Neuron (in vitro differentiated cells): ENCODE results near the gene MAIP1.

Experiments
- H2AFZ ChIP-seq: one replicate; pipeline ENCODE4 v1.6.1; 2013; ENCODE audit warnings: low read depth, mild to moderate bottlenecking, inconsistent platforms, low read length, moderate library complexity
- H3K27me3 ChIP-seq: one replicate; pipeline ENCODE4 v1.6.1; 2013; ENCODE audit warnings: low read length; ENCODE audit not compliant: insufficient read depth
- H3K36me3 ChIP-seq: one replicate; pipeline ENCODE4 v1.6.1; 2013; ENCODE audit warnings: low read length; ENCODE audit not compliant: insufficient read depth
- H3K4me1 ChIP-seq: one replicate; pipeline ENCODE4 v1.6.1; 2013; ENCODE audit warnings: low read length; ENCODE audit not compliant: insufficient read depth
- H3K4me3 ChIP-seq: 2 replicates; pipeline ENCODE4 v1.5.1; 2013; ENCODE audit warnings: mild to moderate bottlenecking, low read length, moderate library complexity
- H3K9me3 ChIP-seq: one replicate; pipeline ENCODE4 v1.6.1; 2013; ENCODE audit warnings: low read length

Gene MAIP1

GRCh38 chr2:199962203-199962602, 6.8 kb downstream of the MAIP1 start:
- H3K4me1 ChIP-seq: peaks cover 2% of the 10 kb centered on the region
- peaks cover 90% of the 10 kb centered on the region for H3K36me3 ChIP-seq
- H3K4me3 ChIP-seq: no peak overlapping the region
- no peak overlapping the region for H2AFZ ChIP-seq
- H3K9me3 ChIP-seq: no peaks in the 10 kb centered on the region
- no peaks in the 10 kb centered on the region for H3K27me3 ChIP-seq

- no peak overlapping the region for H2AFZ ChIP-seq
- no peak overlapping the region for H3K4me3 ChIP-seq
- H3K36me3 ChIP-seq: peaks cover 63% of the 10 kb centered on the region
- H3K9me3 ChIP-seq: no peaks in the 10 kb centered on the region
- no peaks in the 10 kb centered on the region for H3K4me1 ChIP-seq
- no peaks in the 10 kb centered on the region for H3K27me3 ChIP-seq
These were observed 11.0 kb downstream of the MAIP1 start for GRCh38 chr2:199966405-199966804.

- no peak overlapping the region for H2AFZ ChIP-seq
- peaks cover 57% of the 10 kb centered on the region for H3K36me3 ChIP-seq
- no peak overlapping the region for H3K4me3 ChIP-seq
- no peaks in the 10 kb centered on the region for H3K4me1 ChIP-seq
- H3K9me3 ChIP-seq: no peaks in the 10 kb centered on the region
- H3K27me3 ChIP-seq: no peaks in the 10 kb centered on the region
These were observed 11.6 kb downstream of the MAIP1 start for GRCh38 chr2:199966976-199967375.

- Histone ChIP-seq H3K9me3 (no peaks in the 10 kb centered on the region), H3K36me3 (peaks cover 48% of the 10 kb centered on the region), H3K4me1 (no peaks in the 10 kb centered on the region), H3K4me3 (no peak overlapping the region), H2AFZ (no peak overlapping the region), H3K27me3 (no peaks in the 10 kb centered on the region)
These were observed 12.7 kb downstream of the MAIP1 start for GRCh38 chr2:199968126-199968525.

GRCh38 chr2:199972088-199972626, 16.8 kb downstream of the MAIP1 start:
- Histone ChIP-seq H3K9me3 (no peaks in the 10 kb centered on the region), H3K4me3 (no peak overlapping the region), H3K36me3 (peaks cover 14% of the 10 kb centered on the region), H3K4me1 (no peaks in the 10 kb centered on the region), H3K27me3 (no peaks in the 10 kb centered on the region), H2AFZ (no peak overlapping the region)

- Histone ChIP-seq H3K4me1 (no peaks in the 10 kb centered on the region), H3K9me3 (no peaks in the 10 kb centered on the region), H3K27me3 (no peaks in the 10 kb centered on the region), H3K36me3 (peaks cover 4% of the 10 kb centered on the region), H2AFZ (no peak overlapping the region), H3K4me3 (no peak overlapping the region)
These were observed 18.3 kb downstream of the MAIP1 start for GRCh38 chr2:199973703-199974102.

GRCh38 chr2:199975273-199975895, 20.0 kb downstream of the MAIP1 start:
- H2AFZ ChIP-seq: no peak overlapping the region
- no peaks in the 10 kb centered on the region for H3K27me3 ChIP-seq
- H3K4me3 ChIP-seq: no peak overlapping the region
- no peaks in the 10 kb centered on the region for H3K9me3 ChIP-seq
- H3K36me3 ChIP-seq: peaks cover 4% of the 10 kb centered on the region
- H3K4me1 ChIP-seq: peaks cover 4% of the 10 kb centered on the region

- Histone ChIP-seq H3K27me3 (no peaks in the 10 kb centered on the region), H2AFZ (no peak overlapping the region), H3K4me3 (no peak overlapping the region), H3K36me3 (no peaks in the 10 kb centered on the region), H3K4me1 (peaks cover 7% of the 10 kb centered on the region), H3K9me3 (no peaks in the 10 kb centered on the region)
These were observed 22.6 kb downstream of the MAIP1 start for GRCh38 chr2:199977984-199978415.

- peak overlapping the region; percentile 17 for H2AFZ ChIP-seq
- no peak overlapping the region for H3K4me3 ChIP-seq
- H3K9me3 ChIP-seq: no peaks in the 10 kb centered on the region
- no peaks in the 10 kb centered on the region for H3K27me3 ChIP-seq
- peaks cover 7% of the 10 kb centered on the region for H3K4me1 ChIP-seq
- no peaks in the 10 kb centered on the region for H3K36me3 ChIP-seq
These were observed 24.0 kb downstream of the MAIP1 start for GRCh38 chr2:199979398-199979797.

- Histone ChIP-seq H3K4me3 (peak overlapping the region; percentile 22), H3K9me3 (no peaks in the 10 kb centered on the region), H3K36me3 (no peaks in the 10 kb centered on the region), H3K4me1 (peaks cover 7% of the 10 kb centered on the region), H3K27me3 (no peaks in the 10 kb centered on the region), H2AFZ (peak overlapping the region; percentile 17)
These were observed 24.6 kb downstream of the MAIP1 start for GRCh38 chr2:199979832-199980628.

- Histone ChIP-seq H2AFZ (no peak overlapping the region), H3K9me3 (no peaks in the 10 kb centered on the region), H3K36me3 (no peaks in the 10 kb centered on the region), H3K4me1 (peaks cover 8% of the 10 kb centered on the region), H3K27me3 (no peaks in the 10 kb centered on the region), H3K4me3 (no peak overlapping the region)
These were observed 26.9 kb downstream of the MAIP1 start for GRCh38 chr2:199982126-199982843.

- H3K27me3 ChIP-seq: no peaks in the 10 kb centered on the region
- no peaks in the 10 kb centered on the region for H3K9me3 ChIP-seq
- no peak overlapping the region for H3K4me3 ChIP-seq
- no peaks in the 10 kb centered on the region for H3K36me3 ChIP-seq
- peaks cover 11% of the 10 kb centered on the region for H3K4me1 ChIP-seq
- no peak overlapping the region for H2AFZ ChIP-seq
These were observed 28.2 kb downstream of the MAIP1 start for GRCh38 chr2:199983534-199983933.

GRCh38 chr2:199984159-199984558, 28.8 kb downstream of the MAIP1 start:
- Histone ChIP-seq H2AFZ (no peak overlapping the region), H3K9me3 (no peaks in the 10 kb centered on the region), H3K36me3 (no peaks in the 10 kb centered on the region), H3K27me3 (no peaks in the 10 kb centered on the region), H3K4me1 (peaks cover 11% of the 10 kb centered on the region), H3K4me3 (no peak overlapping the region)
